HG02981 (cell line): ENCODE data around the gene CAPRIN1.
"Not testable (repeated sequence)": the region's sequence is repeated elsewhere in the genome, so short reads cannot be mapped to it uniquely, and the experiment has no call there.

Source experiments
- ATAC-seq: cut with Tn5 transposase; IDR thresholded peaks from one replicate; pipeline ENCODE4 v1.9.1; 2021; ENCODE audit warnings: mild to moderate bottlenecking, moderate library complexity; ENCODE audit not compliant: unreplicated experiment

Gene CAPRIN1

DNA sequence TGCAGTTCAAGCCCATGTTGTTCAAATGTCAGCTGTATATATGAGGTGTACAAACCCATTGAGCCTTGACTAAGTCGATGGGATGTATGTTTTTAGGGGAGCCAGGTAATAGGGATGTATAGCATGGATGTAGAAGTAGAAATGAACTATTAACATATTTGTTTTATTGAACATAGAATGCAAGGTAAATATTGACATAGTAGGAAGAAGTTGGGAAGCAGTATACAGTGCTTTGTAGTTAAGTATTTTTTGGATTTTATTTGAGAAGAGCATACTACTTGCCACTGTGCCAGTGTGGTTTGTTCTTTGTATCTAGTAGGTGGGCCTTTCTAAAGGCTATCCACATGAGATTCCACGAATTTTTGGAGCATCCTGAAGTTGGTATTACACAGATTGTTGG is 33.1 kb downstream of the CAPRIN1 start:
- ATAC-seq, result no peak

- ATAC-seq, result peak; percentile 65
These were observed 35.2 kb downstream of the CAPRIN1 start for GRCh38 chr11:34086554-34087283.

- no peak for ATAC-seq
These were observed 40.3 kb downstream of the CAPRIN1 start for GRCh38 chr11:34091825-34092224.

DNA sequence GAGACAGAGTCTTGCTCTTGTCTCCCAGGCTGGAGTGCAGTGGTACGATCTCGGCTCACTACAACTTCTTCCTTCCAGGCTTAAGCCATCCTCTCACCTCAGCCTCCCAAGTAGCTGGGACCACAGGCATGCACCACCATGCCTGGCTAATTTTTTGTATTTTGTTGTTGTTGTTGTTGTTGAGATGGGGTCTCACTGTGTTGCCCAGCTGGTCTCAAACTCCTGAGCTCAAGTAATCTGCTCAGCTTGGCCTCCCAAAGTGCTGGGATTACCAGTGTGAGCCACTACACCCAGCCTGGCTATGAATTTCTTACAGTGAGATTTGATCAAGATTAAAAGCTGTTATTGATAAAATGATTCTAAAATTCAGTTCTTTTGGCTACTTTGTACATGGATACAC is 43.4 kb downstream of the CAPRIN1 start:
- not testable (repeated sequence) for ATAC-seq

GRCh38 chr11:34098813-34099212 is 47.3 kb downstream of the CAPRIN1 start:
- ATAC-seq, result no peak

- ATAC-seq, result no peak
These were observed 53.1 kb downstream of the CAPRIN1 start for GRCh38 chr11:34104680-34105078.

GRCh38 chr11:34105079-34105956 is 53.8 kb downstream of the CAPRIN1 start, which contains the start of gene NAT10:
NAT10 (plus strand) TSS chr11:34105629; CDS start chr11:34108226, 2,597 bp downstream.
- peak; percentile 87 for ATAC-seq

- no peak for ATAC-seq
These were observed 54.5 kb downstream of the CAPRIN1 start for GRCh38 chr11:34105957-34106504.

GRCh38 chr11:34111722-34112270 is 60.3 kb downstream of the CAPRIN1 start:
- ATAC-seq, result no peak

GRCh38 chr11:34114014-34114413 is 62.5 kb downstream of the CAPRIN1 start:
- ATAC-seq, result no peak

GRCh38 chr11:34114471-34114870 is 62.9 kb downstream of the CAPRIN1 start:
- ATAC-seq, result no peak

DNA sequence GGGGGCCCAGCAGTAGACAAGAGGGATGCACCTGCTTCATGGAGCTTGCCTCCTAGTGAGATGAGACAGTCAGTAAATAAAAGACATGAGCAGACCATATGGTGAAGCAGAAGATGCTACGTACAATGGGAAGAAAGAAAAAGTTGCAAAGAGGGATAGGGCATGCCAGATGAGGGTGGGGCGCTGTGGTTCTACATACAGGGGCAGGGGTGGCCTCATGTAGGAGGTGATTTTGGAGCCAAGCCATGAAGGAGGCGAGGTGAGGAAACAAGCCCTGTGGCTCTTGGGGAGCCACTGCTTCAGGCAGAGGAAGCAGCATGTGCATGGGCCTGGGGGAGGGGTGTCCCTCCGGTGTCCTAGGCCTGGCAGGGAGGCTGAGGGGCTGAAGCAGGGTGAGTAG is 69.1 kb downstream of the CAPRIN1 start:
- no peak for ATAC-seq

GRCh38 chr11:34124885-34125668 is 73.5 kb downstream of the CAPRIN1 start:
- no peak for ATAC-seq

DNA sequence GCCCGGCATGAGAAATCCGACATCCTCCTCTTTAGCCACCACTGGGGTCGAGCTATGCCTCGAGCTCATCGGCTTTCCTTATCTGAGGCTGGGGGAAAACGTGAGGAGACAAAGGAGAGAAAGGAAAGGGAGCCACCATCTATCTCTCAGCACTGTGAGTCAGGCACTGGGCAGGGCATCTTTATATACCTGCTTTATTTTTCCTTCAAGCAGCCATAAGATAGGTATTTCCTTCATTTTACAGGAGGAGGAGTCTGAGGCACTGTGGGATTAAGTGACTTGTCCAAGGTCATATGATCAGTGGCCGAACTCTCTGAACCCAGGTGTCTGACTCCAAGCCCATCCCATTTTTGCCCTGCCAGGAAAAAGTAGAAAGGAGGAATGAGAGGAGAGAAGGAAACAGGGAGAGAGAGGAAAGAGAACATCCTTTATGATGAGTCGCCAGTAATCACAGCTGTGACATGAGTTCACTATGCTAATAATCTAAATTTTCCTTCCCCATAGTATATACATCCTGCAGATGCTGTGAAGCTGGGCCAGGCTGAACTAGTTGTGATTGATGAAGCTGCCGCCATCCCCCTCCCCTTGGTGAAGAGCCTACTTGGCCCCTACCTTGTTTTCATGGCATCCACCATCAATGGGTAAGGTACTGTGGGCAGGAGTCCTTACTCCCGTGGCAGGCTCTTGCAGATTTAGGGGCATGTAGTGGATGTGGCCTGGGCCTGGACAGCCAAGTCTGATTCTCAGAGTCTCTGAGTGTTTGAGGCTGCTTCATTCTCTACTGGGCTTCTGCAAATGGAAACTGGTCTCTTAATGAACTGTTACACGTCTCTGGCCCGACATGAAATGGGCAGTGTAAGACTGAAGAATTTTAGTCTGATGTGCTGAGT is 75.7 kb downstream of the CAPRIN1 start:
- ATAC-seq, result no peak

DNA sequence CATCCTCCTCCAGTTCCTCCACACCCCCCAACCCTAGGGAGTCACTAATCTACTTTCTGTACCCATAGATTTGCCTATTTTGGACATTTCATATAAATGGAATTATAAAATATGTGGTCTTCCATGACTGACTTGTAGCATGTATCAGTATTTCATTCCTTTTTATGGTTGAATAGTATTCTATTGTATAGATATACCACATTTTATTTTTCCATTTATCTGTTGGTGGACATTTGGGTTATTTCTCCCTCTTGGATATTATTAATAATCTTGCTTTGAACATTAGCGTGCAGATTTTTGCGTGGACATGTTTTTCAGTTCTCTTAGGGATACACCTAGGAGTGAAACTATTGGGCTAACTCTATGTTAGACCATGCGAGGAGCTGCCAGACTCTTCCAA is 77.3 kb downstream of the CAPRIN1 start:
- no peak for ATAC-seq

DNA sequence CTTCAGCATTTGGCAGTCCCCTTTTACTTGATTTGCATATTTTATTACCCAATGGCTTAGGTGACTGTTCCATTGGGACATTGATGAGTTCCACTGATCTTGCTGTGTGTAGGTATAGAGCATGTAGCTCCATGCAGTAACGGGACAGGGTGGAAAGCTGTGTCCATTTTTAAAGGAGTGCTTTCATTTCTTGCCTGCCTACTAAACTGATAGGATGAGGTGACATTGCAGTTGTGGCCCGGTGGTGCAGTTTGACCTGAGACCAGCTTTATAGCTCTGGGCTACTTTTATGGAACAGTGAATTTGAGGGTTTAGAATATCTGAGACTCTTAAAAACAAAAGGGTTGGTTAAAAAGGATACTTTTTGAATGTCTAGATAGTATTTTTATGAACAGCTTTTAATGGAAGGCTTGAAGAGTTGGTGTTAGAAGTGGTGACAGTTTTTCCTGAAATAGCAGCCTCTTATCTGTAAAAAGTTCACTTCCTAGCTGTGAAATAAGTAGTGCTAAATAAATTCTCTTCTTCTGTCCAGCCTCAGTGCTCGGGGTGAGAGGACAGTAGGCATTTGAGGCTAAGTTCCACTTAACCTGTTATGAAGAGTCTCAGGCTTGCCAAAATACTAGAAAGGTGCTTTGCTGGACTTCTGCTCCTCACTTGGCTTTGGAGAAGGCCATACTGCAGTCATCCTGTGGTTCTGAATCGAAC is 80.9 kb downstream of the CAPRIN1 start:
- no peak for ATAC-seq

- ATAC-seq, result no peak
These were observed 83.2 kb downstream of the CAPRIN1 start for GRCh38 chr11:34134765-34135164.

DNA sequence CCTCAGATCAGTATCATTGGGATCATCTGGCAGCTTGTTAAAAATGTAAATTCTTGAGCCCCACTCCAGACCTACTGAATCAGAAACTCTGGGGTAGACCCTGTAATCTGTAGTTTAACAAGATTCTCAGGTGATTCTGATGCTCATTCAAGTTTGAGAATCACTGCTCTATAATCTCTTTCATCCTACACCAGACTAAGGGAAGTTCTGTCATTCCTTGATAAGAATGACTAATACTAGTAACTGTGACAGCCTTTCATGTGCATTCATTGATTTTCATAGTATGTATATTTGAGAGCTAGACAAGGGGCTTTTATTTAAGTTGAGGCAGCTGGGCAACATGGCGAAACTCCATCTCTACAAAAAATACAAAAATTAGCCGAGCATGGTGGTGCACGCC is 83.9 kb downstream of the CAPRIN1 start:
- no peak for ATAC-seq

DNA sequence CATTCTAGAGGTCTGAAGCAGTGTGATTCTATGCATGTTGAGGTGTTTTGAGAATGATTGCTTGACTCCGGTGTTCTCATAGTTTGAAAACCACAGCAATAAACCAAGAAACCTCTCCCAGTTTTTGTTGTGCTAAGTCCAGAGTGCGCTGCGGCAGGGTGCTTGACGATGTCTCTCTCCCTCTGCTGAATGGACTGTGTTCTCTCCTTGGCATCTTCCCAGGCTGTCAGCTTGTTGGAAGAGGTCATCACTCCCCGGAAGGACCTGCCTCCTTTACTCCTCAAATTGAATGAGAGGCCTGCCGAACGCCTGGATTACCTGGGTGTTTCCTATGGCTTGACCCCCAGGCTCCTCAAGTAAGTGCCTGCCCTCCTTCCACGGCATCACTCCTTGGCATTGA is 84.9 kb downstream of the CAPRIN1 start:
- no peak for ATAC-seq
